Caco-2 (cell line): ENCODE results near the gene SERINC5. TPM values are rescaled to one million over a fixed set of nuclear protein-coding genes. Genes with fewer than 3 reads are reported as not detected.

ENCODE experiments used
- BruUV-seq: library from RNA; stranded (reverse); fragments of 400-500 nt; replicated peaks from 2 replicates; lab custom pipeline; 2021; lab: Mats Ljungman, UMichigan
- CTCF ChIA-PET: fragments of 300-600 bp; sonication (Branson Sonifier 250); formaldehyde crosslinking; loops from one replicate; lab custom pipeline; 2022; ENCODE audit warnings: antibody characterized with exemption; lab: Charles Lee
- POLR2A ChIA-PET: fragments of 300-600 bp; sonication (Branson Sonifier 250); formaldehyde crosslinking; loops from one replicate; lab custom pipeline; 2022; ENCODE audit warnings: antibody characterized with exemption; lab: Charles Lee
- DNase-seq, 2 experiments: peaks; one replicate each; pipeline versions ENCODE4 v3.0.0 to v3.0.0-alpha.2; 2020 to 2022
- H3K27me3 ChIP-seq: replicated peaks from 2 replicates; pipeline ENCODE4 v1.6.0; 2011; ENCODE audit warnings: low read length; ENCODE audit not compliant: control insufficient read depth, insufficient read depth
- H3K36me3 ChIP-seq: 2 replicates; pipeline ENCODE4 v1.5.1; 2011; ENCODE audit warnings: low read length; ENCODE audit not compliant: control insufficient read depth, insufficient read depth
- H3K4me1 ChIP-seq: fragments of 250-450 bp; sonication (Bioruptor Pico); 2 replicates; pipeline ENCODE4 v1.5.1; 2020; ENCODE audit warnings: mild to moderate bottlenecking
- H3K4me3 ChIP-seq: 2 replicates; pipeline ENCODE4 v1.5.1; 2011; ENCODE audit warnings: low read depth, mild to moderate bottlenecking, control low read depth, low read length
- H3K9me3 ChIP-seq: fragments of 250-450 bp; sonication (Bioruptor Pico); 2 replicates; pipeline ENCODE4 v1.5.1; 2020; ENCODE audit warnings: mild to moderate bottlenecking, moderate library complexity
- H3K27ac Mint-ChIP-seq: one replicate; pipeline ENCODE4 v1.8.0; 2022; ENCODE audit warnings: mixed read lengths; ENCODE audit not compliant: unreplicated experiment
- H3K27me3 Mint-ChIP-seq: one replicate; pipeline ENCODE4 v1.8.0; 2022; ENCODE audit warnings: mixed read lengths; ENCODE audit not compliant: insufficient read depth, unreplicated experiment
- H3K36me3 Mint-ChIP-seq: one replicate; pipeline ENCODE4 v1.8.0; 2022; ENCODE audit warnings: mild to moderate bottlenecking, mixed read lengths; ENCODE audit not compliant: insufficient read depth, unreplicated experiment
- H3K4me1 Mint-ChIP-seq: one replicate; pipeline ENCODE4 v1.8.0; 2022; ENCODE audit warnings: low read depth, mixed read lengths; ENCODE audit not compliant: unreplicated experiment
- H3K4me3 Mint-ChIP-seq: one replicate; pipeline ENCODE4 v1.8.0; 2022; ENCODE audit warnings: mild to moderate bottlenecking, moderate library complexity, mixed read lengths; ENCODE audit not compliant: unreplicated experiment
- H3K9me3 Mint-ChIP-seq: one replicate; pipeline ENCODE4 v1.8.0; 2022; ENCODE audit warnings: mixed read lengths; ENCODE audit not compliant: unreplicated experiment
- CTCF ChIP-seq, 2 experiments: fragments of 200-600 bp in 1 of 2; IDR thresholded peaks; 1 replicate in 1 of 2; 2 replicates in 1 of 2; pipeline versions ENCODE4 v1.5.1 to v1.8.0; 2011 to 2022; ENCODE audit warnings: antibody characterized with exemption in 1 of 2, control low read depth in 1 of 2, inconsistent platforms in 1 of 2, low read depth in 1 of 2, low read length in 1 of 2, mild to moderate bottlenecking in 1 of 2, moderate library complexity in 1 of 2; ENCODE audit not compliant: insufficient read depth in 1 of 2, severe bottlenecking in 1 of 2, unreplicated experiment in 1 of 2
- intact Hi-C: fragments of 100-400 bp; cut with micrococcal nuclease; formaldehyde crosslinking; loops from one replicate; pipeline ENCODE4 v1.10.0; 2022; ENCODE audit not compliant: unreplicated experiment
- total RNA-seq: library from RNA; stranded (reverse); gene quantifications from 2 replicates; pipeline ENCODE4 v1.2.3, GENCODE V29; 2022

SERINC5 gene
- total RNA-seq, 1 experiment from 2014 or later, result 225 TPM

GRCh38 chr5:80198920-80199319, 56.9 kb downstream of the SERINC5 start:
- TF ChIP-seq CTCF (IDR thresholded peaks at IDR 0.05; ENCODE audit: insufficient read depth in 1 of 2, low read depth in 1 of 2, low read length in 1 of 2, severe bottlenecking in 1 of 2, unreplicated experiment in 1 of 2), result no peak
- H3K4me3 ChIP-seq, result no peak overlapping the region
- H3K9me3 Mint-ChIP-seq, result no peaks in the 10 kb centered on the region
- no TSS peak for BruUV-seq
- no peaks in the 10 kb centered on the region for H3K27me3 ChIP-seq
- peaks cover 91% of the 10 kb centered on the region for H3K36me3 Mint-ChIP-seq
- intact Hi-C loops, result no loop called here
- H3K4me1 ChIP-seq, result peaks cover 38% of the 10 kb centered on the region
- no peaks in the 10 kb centered on the region for H3K27me3 Mint-ChIP-seq
- POLR2A ChIA-PET, result no interaction called here
- CTCF ChIA-PET, result interaction anchor here (1.3 kb wide), 1 partner anchor 107 kb away, joined by 3 read pairs; no protein-coding TSS in a partner anchor
- no peaks in the 10 kb centered on the region for H3K9me3 ChIP-seq
- peak overlapping the region; percentile 60 for H3K27ac Mint-ChIP-seq
- peaks cover 36% of the 10 kb centered on the region for H3K4me1 Mint-ChIP-seq
- H3K36me3 ChIP-seq, result peaks cover 3% of the 10 kb centered on the region
- no peak for DNase-seq
- no peak overlapping the region for H3K4me3 Mint-ChIP-seq

GRCh38 chr5:80198399-80198798, 57.4 kb downstream of the SERINC5 start:
- Histone ChIP-seq H3K4me1 (peaks cover 38% of the 10 kb centered on the region), H3K9me3 (no peaks in the 10 kb centered on the region), H3K4me3 (no peak overlapping the region), H3K27me3 (no peaks in the 10 kb centered on the region), H3K36me3 (peaks cover 3% of the 10 kb centered on the region)
- Mint-ChIP-seq H3K4me1 (peaks cover 39% of the 10 kb centered on the region), H3K9me3 (no peaks in the 10 kb centered on the region), H3K4me3 (no peak overlapping the region), H3K36me3 (peaks cover 92% of the 10 kb centered on the region), H3K27me3 (no peaks in the 10 kb centered on the region), H3K27ac (peak overlapping the region; percentile 60)
- ChIA-PET CTCF (interaction anchor here (1.3 kb wide), 1 partner anchor 107 kb away, joined by 3 read pairs; no protein-coding TSS in a partner anchor), POLR2A (no interaction called here)
- no TSS peak for BruUV-seq
- intact Hi-C loops, result no loop called here
- no peak for TF ChIP-seq CTCF (IDR thresholded peaks at IDR 0.05; ENCODE audit: insufficient read depth in 1 of 2, low read depth in 1 of 2, low read length in 1 of 2, severe bottlenecking in 1 of 2, unreplicated experiment in 1 of 2)
- DNase-seq, result no peak

- CTCF ChIA-PET, result interaction anchor here (1.8 kb wide), 1 partner anchor 9 kb away, joined by 6 read pairs; no protein-coding TSS in a partner anchor
- no TSS peak for BruUV-seq
- Histone ChIP-seq H3K4me1 (peaks cover 55% of the 10 kb centered on the region), H3K4me3 (no peak overlapping the region), H3K27me3 (no peaks in the 10 kb centered on the region), H3K9me3 (no peaks in the 10 kb centered on the region), H3K36me3 (peaks cover 3% of the 10 kb centered on the region)
- intact Hi-C loops, result loop anchor here (1.0 kb wide), 1 partner anchor 8 kb away; no protein-coding TSS in a partner anchor
- POLR2A ChIA-PET, result no interaction called here
- peak overlapping the region; percentile 58 for H3K27ac Mint-ChIP-seq
- peak; percentile 49 to 50 for DNase-seq
- H3K36me3 Mint-ChIP-seq, result peaks cover 95% of the 10 kb centered on the region
- no peak for TF ChIP-seq CTCF (IDR thresholded peaks at IDR 0.05; ENCODE audit: insufficient read depth in 1 of 2, low read depth in 1 of 2, low read length in 1 of 2, severe bottlenecking in 1 of 2, unreplicated experiment in 1 of 2)
- peaks cover 42% of the 10 kb centered on the region for H3K4me1 Mint-ChIP-seq
- H3K9me3 Mint-ChIP-seq, result no peaks in the 10 kb centered on the region
- no peaks in the 10 kb centered on the region for H3K27me3 Mint-ChIP-seq
- peak overlapping the region; percentile 28 for H3K4me3 Mint-ChIP-seq
These were observed 59.9 kb downstream of the SERINC5 start for GRCh38 chr5:80195837-80196400.
